GM18951 (cell line): ENCODE results near the gene OTUB1.

Experiments
- POLR2A ChIP-seq: IDR thresholded peaks from 4 replicates; pipeline ENCODE4 v1.6.1; 2011; ENCODE audit warnings: mild to moderate bottlenecking; ENCODE audit not compliant: insufficient read length, insufficient read depth; ENCODE audit errors: extremely low read depth
- in situ Hi-C: fragments of 300-500 bp; cut with MboI; formaldehyde crosslinking; loops from one replicate; pipeline ENCODE4 v1.12.0; 2022; ENCODE audit warnings: low sequenced_read_pairs, mixed read lengths, inconsistent platforms; ENCODE audit not compliant: unreplicated experiment

Gene OTUB1

GRCh38 chr11:63986156-63986931 lies at the start of gene OTUB1:
Gene OTUB1 (plus strand): TSS chr11:63986438. CDS start chr11:63986457, 19 bp downstream.
- in situ Hi-C loops = no loop called here
- TF ChIP-seq POLR2A = peak; percentile 89

- in situ Hi-C loops = no loop called here
- TF ChIP-seq POLR2A = no peak
These were observed 48.3 kb upstream of the OTUB1 start for GRCh38 chr11:63937713-63938478.

- peak; percentile 73 for TF ChIP-seq POLR2A
- in situ Hi-C loops = no loop called here
These were observed 47.5 kb upstream of the OTUB1 start, which contains the start of gene NAA40 for GRCh38 chr11:63938479-63939396. Gene NAA40 (plus strand): TSS chr11:63939002. CDS start chr11:63939097, 95 bp downstream.

- in situ Hi-C loops = no loop called here
- no peak for TF ChIP-seq POLR2A
These were observed 46.8 kb upstream of the OTUB1 start for GRCh38 chr11:63939397-63939891.

- TF ChIP-seq POLR2A = no peak
- in situ Hi-C loops = loop anchor here (10.0 kb wide), 1 partner anchor 106 kb away; the partner anchor contains the start of gene MARK2
These were observed 45.5 kb upstream of the OTUB1 start for GRCh38 chr11:63940786-63941185.

GRCh38 chr11:63941901-63942300 lies 44.3 kb upstream of the OTUB1 start:
- in situ Hi-C loops = loop anchor here (10.0 kb wide), 1 partner anchor 107 kb away; the partner anchor contains the start of gene MARK2
- no peak for TF ChIP-seq POLR2A

- in situ Hi-C loops = loop anchor here (10.0 kb wide), 1 partner anchor 108 kb away; the partner anchor contains the start of gene MARK2
- no peak for TF ChIP-seq POLR2A
These were observed 43.4 kb upstream of the OTUB1 start for GRCh38 chr11:63942803-63943202.

- in situ Hi-C loops = loop anchor here (10.0 kb wide), 1 partner anchor 110 kb away; the partner anchor contains the start of gene MARK2
- no peak for TF ChIP-seq POLR2A
These were observed 41.3 kb upstream of the OTUB1 start for GRCh38 chr11:63944987-63945386.

- in situ Hi-C loops = loop anchor here (10.0 kb wide), 1 partner anchor 111 kb away; the partner anchor contains the start of gene MARK2
- TF ChIP-seq POLR2A = no peak
These were observed 40.6 kb upstream of the OTUB1 start for GRCh38 chr11:63945477-63946163.

GRCh38 chr11:63951779-63952536 lies 34.3 kb upstream of the OTUB1 start:
- peak; percentile 34 for TF ChIP-seq POLR2A
- in situ Hi-C loops = no loop called here

- no peak for TF ChIP-seq POLR2A
- in situ Hi-C loops = no loop called here
These were observed 33.7 kb upstream of the OTUB1 start for GRCh38 chr11:63952570-63952969.

- in situ Hi-C loops = no loop called here
- TF ChIP-seq POLR2A = no peak
These were observed 28.2 kb upstream of the OTUB1 start for GRCh38 chr11:63958008-63958407.
